ENCODE results near the gene KIAA1217.
"Not testable (repeated sequence)": the region's sequence is repeated elsewhere in the genome, so short reads cannot be mapped to it uniquely, and the experiment has no call there.

The KIAA1217 gene

GRCh38 chr10:24315211-24315610 lies 106.3 kb downstream of the KIAA1217 start:
- TF ChIP-seq ZFX (IDR thresholded peaks at IDR 0.05) (no peak), CTCF (conservative IDR thresholded peaks at IDR 0.05) (no peak)

GRCh38 chr10:24318517-24318916 lies 109.6 kb downstream of the KIAA1217 start:
- no peak overlapping the region for H3K27ac ChIP-seq
- no peak for TF ChIP-seq CTCF (conservative IDR thresholded peaks at IDR 0.05)

More at GRCh38 chr10:24315211-24315610, 106.3 kb downstream of the KIAA1217 start:
- H3K27ac ChIP-seq: no peak overlapping the region

- H3K27ac ChIP-seq: peak overlapping the region; percentile 11; the same call in 1 of the 2 replicates
- TF ChIP-seq ZFX (IDR thresholded peaks at IDR 0.05) (no peak), CTCF (conservative IDR thresholded peaks at IDR 0.05) (no peak)
Observed at GRCh38 chr10:24320373-24320772, 111.4 kb downstream of the KIAA1217 start.

GRCh38 chr10:24324651-24325050 lies 115.7 kb downstream of the KIAA1217 start:
- H3K27ac ChIP-seq: no peak overlapping the region
- no peak for TF ChIP-seq CTCF (conservative IDR thresholded peaks at IDR 0.05)
- TF ChIP-seq ZFX (IDR thresholded peaks at IDR 0.05): no peak

- no peak for TF ChIP-seq CTCF (conservative IDR thresholded peaks at IDR 0.05)
- TF ChIP-seq ZFX (IDR thresholded peaks at IDR 0.05): no peak
- peak overlapping the region; percentile 55 for H3K27ac ChIP-seq
Observed at GRCh38 chr10:24331457-24331856, 122.5 kb downstream of the KIAA1217 start.

- no peak overlapping the region for H3K27ac ChIP-seq
- TF ChIP-seq ZFX (IDR thresholded peaks at IDR 0.05) (no peak), CTCF (conservative IDR thresholded peaks at IDR 0.05) (no peak)
Observed at GRCh38 chr10:24333736-24334135, 124.8 kb downstream of the KIAA1217 start.

- no peak overlapping the region for H3K27ac ChIP-seq
- TF ChIP-seq CTCF (conservative IDR thresholded peaks at IDR 0.05) (no peak), ZFX (IDR thresholded peaks at IDR 0.05) (no peak)
Observed at GRCh38 chr10:24334279-24334939, 125.5 kb downstream of the KIAA1217 start.

GRCh38 chr10:24337723-24338122 lies 128.8 kb downstream of the KIAA1217 start:
- H3K27ac ChIP-seq: not testable (repeated sequence)
